ENCODE data around the gene TRABD.

The TRABD gene

GRCh38 chr22:50157709-50158375 is 27.9 kb upstream of the TRABD start:
- H3K36me3 ChIP-seq (ENCODE audit: insufficient read depth, low read length) = no peaks in the 10 kb centered on the region
- no peaks in the 10 kb centered on the region for H3K79me2 ChIP-seq (ENCODE audit: insufficient read depth, low read length)
- no peaks in the 10 kb centered on the region for H3K4me1 ChIP-seq (ENCODE audit: insufficient read depth, low read length)
- H3K27me3 ChIP-seq (ENCODE audit: insufficient read depth, low read length, poor library complexity) = peaks cover 9% of the 10 kb centered on the region
- no peak for DNase-seq
- no peak overlapping the region for H2AFZ ChIP-seq (ENCODE audit: low read depth, low read length)
- no peak overlapping the region for H3K9ac ChIP-seq (ENCODE audit: low read depth, low read length)
- no peak overlapping the region for H3K27ac ChIP-seq (ENCODE audit: low read length)
- H3K4me2 ChIP-seq (ENCODE audit: insufficient read depth, low read length) = no peak overlapping the region
- ATAC-seq (ENCODE audit: insufficient read depth, low read depth) = no peak
- no peaks in the 10 kb centered on the region for H3K9me3 ChIP-seq (ENCODE audit: insufficient read depth, low read length, severe bottlenecking)
- H3K4me3 ChIP-seq (ENCODE audit: low read depth in 1 of 2, low read length in 2 of 2) = no peak overlapping the region
- no peak for TF ChIP-seq CTCF (IDR thresholded peaks at IDR 0.05; ENCODE audit: borderline replicate concordance, extremely low read depth, low read length, poor library complexity, severe bottlenecking)
- 0 out of 2 replicates have a peak, but pooled peaks cover 3% of the 10 kb centered on the region for H4K20me1 ChIP-seq (ENCODE audit: insufficient read depth, low read length)

GRCh38 chr22:50160947-50161346 is 24.8 kb upstream of the TRABD start:
- H3K4me3 ChIP-seq (ENCODE audit: low read depth in 1 of 2, low read length in 2 of 2) = no peak overlapping the region
- no peak overlapping the region for H3K27ac ChIP-seq (ENCODE audit: low read length)
- no peak for ATAC-seq (ENCODE audit: insufficient read depth, low read depth)
- no peak for DNase-seq
- H3K4me1 ChIP-seq (ENCODE audit: insufficient read depth, low read length) = no peaks in the 10 kb centered on the region
- 0 out of 2 replicates have a peak, but pooled peaks cover 3% of the 10 kb centered on the region for H4K20me1 ChIP-seq (ENCODE audit: insufficient read depth, low read length)
- H3K36me3 ChIP-seq (ENCODE audit: insufficient read depth, low read length) = no peaks in the 10 kb centered on the region
- no peak for TF ChIP-seq CTCF (IDR thresholded peaks at IDR 0.05; ENCODE audit: borderline replicate concordance, extremely low read depth, low read length, poor library complexity, severe bottlenecking)
- TF ChIP-seq EZH2 (IDR thresholded peaks at IDR 0.05; ENCODE audit: borderline replicate concordance, low read depth, low read length, severe bottlenecking) = no peak
- no peaks in the 10 kb centered on the region for H3K79me2 ChIP-seq (ENCODE audit: insufficient read depth, low read length)
- H2AFZ ChIP-seq (ENCODE audit: low read depth, low read length) = no peak overlapping the region
- peaks cover 9% of the 10 kb centered on the region for H3K27me3 ChIP-seq (ENCODE audit: insufficient read depth, low read length, poor library complexity)
- H3K9ac ChIP-seq (ENCODE audit: low read depth, low read length) = no peak overlapping the region
- no peaks in the 10 kb centered on the region for H3K9me3 ChIP-seq (ENCODE audit: insufficient read depth, low read length, severe bottlenecking)
- H3K4me2 ChIP-seq (ENCODE audit: insufficient read depth, low read length) = no peak overlapping the region

GRCh38 chr22:50161508-50162390 is 24.0 kb upstream of the TRABD start:
- Histone ChIP-seq H3K36me3 (ENCODE audit: insufficient read depth, low read length) (no peaks in the 10 kb centered on the region), H3K27ac (ENCODE audit: low read length) (no peak overlapping the region), H3K79me2 (ENCODE audit: insufficient read depth, low read length) (no peaks in the 10 kb centered on the region), H3K27me3 (ENCODE audit: insufficient read depth, low read length, poor library complexity) (peaks cover 9% of the 10 kb centered on the region), H3K4me3 (ENCODE audit: low read depth in 1 of 2, low read length in 2 of 2) (no peak overlapping the region), H4K20me1 (ENCODE audit: insufficient read depth, low read length) (0 out of 2 replicates have a peak, but pooled peaks cover 3% of the 10 kb centered on the region), H3K9me3 (ENCODE audit: insufficient read depth, low read length, severe bottlenecking) (no peaks in the 10 kb centered on the region), H3K4me1 (ENCODE audit: insufficient read depth, low read length) (no peaks in the 10 kb centered on the region), H2AFZ (ENCODE audit: low read depth, low read length) (no peak overlapping the region), H3K9ac (ENCODE audit: low read depth, low read length) (no peak overlapping the region), H3K4me2 (ENCODE audit: insufficient read depth, low read length) (no peak overlapping the region)
- no peak for TF ChIP-seq CTCF (IDR thresholded peaks at IDR 0.05; ENCODE audit: borderline replicate concordance, extremely low read depth, low read length, poor library complexity, severe bottlenecking)
- no peak for TF ChIP-seq EZH2 (IDR thresholded peaks at IDR 0.05; ENCODE audit: borderline replicate concordance, low read depth, low read length, severe bottlenecking)
- DNase-seq = no peak
- ATAC-seq (ENCODE audit: insufficient read depth, low read depth) = no peak
